Endodermal cell (in vitro differentiated cells): ENCODE data around the gene ZNF644. TPM values are rescaled to one million over a fixed set of nuclear protein-coding genes. Genes with fewer than 3 reads are reported as not detected.
A peak's percentile ranks its signal among the peaks of the same experiment; 100 is the strongest.

Experiments used
- DNase-seq: peaks from one replicate; pipeline ENCODE4 v3.0.0-alpha.2; 2017
- H3K27ac ChIP-seq: 2 replicates; pipeline ENCODE4 v1.5.1; 2013; ENCODE audit warnings: mild to moderate bottlenecking, low read depth, low read length, moderate library complexity
- H3K27me3 ChIP-seq: 2 replicates; pipeline ENCODE4 v1.6.1; 2013; ENCODE audit warnings: mild to moderate bottlenecking, low read length, moderate library complexity; ENCODE audit not compliant: insufficient read depth, control insufficient read depth, poor library complexity, severe bottlenecking
- H3K36me3 ChIP-seq: 2 replicates; pipeline ENCODE4 v1.7.0; 2013; ENCODE audit warnings: mild to moderate bottlenecking, low read length, moderate library complexity; ENCODE audit not compliant: control insufficient read depth, insufficient read depth
- H3K4me1 ChIP-seq: one replicate; pipeline ENCODE4 v1.7.0; 2013; ENCODE audit warnings: low read length; ENCODE audit not compliant: control insufficient read depth, insufficient read depth
- H3K4me3 ChIP-seq: 2 replicates; pipeline ENCODE4 v1.5.1; 2013; ENCODE audit warnings: mild to moderate bottlenecking, low read length, moderate library complexity
- H3K9ac ChIP-seq: 2 replicates; pipeline ENCODE4 v1.6.1; 2013; ENCODE audit warnings: mild to moderate bottlenecking, low read length, moderate library complexity; ENCODE audit not compliant: poor library complexity, severe bottlenecking; ENCODE audit errors: extremely low read depth
- H3K9me3 ChIP-seq: 2 replicates; pipeline ENCODE4 v1.6.1; 2013; ENCODE audit warnings: mild to moderate bottlenecking, low read length, moderate library complexity; ENCODE audit not compliant: control insufficient read depth
- H3K27ac Mint-ChIP-seq: 2 replicates; pipeline ENCODE4 v1.8.0; 2020; ENCODE audit warnings: mixed read lengths
- H3K27me3 Mint-ChIP-seq: 2 replicates; pipeline ENCODE4 v1.8.0; 2021; ENCODE audit warnings: mild to moderate bottlenecking, mixed read lengths; ENCODE audit not compliant: insufficient read depth
- H3K36me3 Mint-ChIP-seq: 2 replicates; pipeline ENCODE4 v1.8.0; 2020; ENCODE audit warnings: low read depth, mixed read lengths
- H3K4me1 Mint-ChIP-seq: 2 replicates; pipeline ENCODE4 v1.8.0; 2020; ENCODE audit warnings: mixed read lengths
- H3K4me3 Mint-ChIP-seq: 2 replicates; pipeline ENCODE4 v1.8.0; 2020; ENCODE audit warnings: mild to moderate bottlenecking, moderate library complexity, mixed read lengths
- H3K9me3 Mint-ChIP-seq: 2 replicates; pipeline ENCODE4 v1.8.0; 2020; ENCODE audit warnings: mild to moderate bottlenecking, mixed read lengths
- WGBS, 2 experiments: methylation state at CpG; one replicate each; pipeline versions ENCODE4 v1.1.5 to v1.1.7; 2013; ENCODE audit warnings: missing lambda C conversion rate in 2 of 2, mixed read lengths in 1 of 2; ENCODE audit not compliant: insufficient coverage in 1 of 2, insufficient read length in 1 of 2; 5-methylcytosine and 5-hydroxymethylcytosine counted together
- total RNA-seq, 2 donors: library from RNA; stranded (reverse); fragmentation: NEBNext Ultra II Directional in 1 of 2; extraction: Animal tissue kit (Norgen Biotek cat#: 25700) in 1 of 2; gene quantifications; 2 replicates in 1 of 2; 3 replicates in 1 of 2; pipeline ENCODE4 v1.2.1, GENCODE V29; 2021
- TF ChIP-seq, protein P1 (sequence below): fragments of 200-600 bp; sonication (generic); conservative IDR thresholded peaks from 2 replicates; pipeline ENCODE4 v1.5.0; 2021; ENCODE audit warnings: antibody characterized with exemption, mild to moderate bottlenecking

ZNF644 gene
- total RNA-seq, 2 donors from 2014 or later: 57.5 to 75.7 TPM

DNA sequence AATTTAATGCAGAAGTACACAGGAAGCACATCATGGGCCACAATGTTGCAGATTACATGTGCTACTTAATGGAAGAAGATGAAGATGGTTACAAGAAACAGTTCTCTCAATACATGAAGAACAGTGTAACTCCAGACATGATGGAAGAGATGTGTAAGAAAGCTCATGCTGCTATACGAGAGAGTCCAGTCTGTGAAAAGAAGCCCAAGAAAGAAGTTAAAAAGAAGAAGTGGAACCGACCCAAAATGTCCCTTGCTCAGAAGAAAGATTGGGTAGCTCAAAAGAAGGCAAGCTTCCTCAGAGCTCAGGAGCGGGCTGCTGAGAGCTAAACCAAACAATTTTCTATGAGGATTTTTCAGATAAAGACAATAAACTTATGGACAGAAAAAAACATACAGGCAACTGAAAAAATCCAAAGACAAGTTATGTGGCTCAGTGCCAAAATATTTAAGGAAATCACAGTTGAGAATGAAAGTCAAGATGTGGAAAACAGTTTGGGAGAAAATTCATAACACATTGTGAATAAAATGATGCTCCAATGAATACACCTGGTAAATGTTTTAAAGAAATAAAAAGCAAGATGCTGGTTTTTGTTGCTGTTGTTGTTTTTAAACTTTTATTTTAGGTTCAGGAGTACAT, 2.8 kb upstream of the ZNF644 start:
- no peaks in the 10 kb centered on the region for H3K27me3 Mint-ChIP-seq
- peaks cover 12% of the 10 kb centered on the region for H3K36me3 Mint-ChIP-seq
- H3K4me1 Mint-ChIP-seq: peaks cover 10% of the 10 kb centered on the region
- 85% methylated on average over 3 of the region's 3 CpGs for WGBS, 2 experiments
- Histone ChIP-seq H3K27ac (no peak overlapping the region), H3K36me3 (peaks cover 5% of the 10 kb centered on the region), H3K27me3 (no peaks in the 10 kb centered on the region), H3K9ac (no peak overlapping the region), H3K4me3 (no peak overlapping the region), H3K4me1 (no peaks in the 10 kb centered on the region), H3K9me3 (peaks cover 3% of the 10 kb centered on the region)
- peaks cover 2% of the 10 kb centered on the region for H3K9me3 Mint-ChIP-seq
- H3K4me3 Mint-ChIP-seq: no peak overlapping the region
- DNase-seq: no peak
- TF ChIP-seq, protein P1, sequence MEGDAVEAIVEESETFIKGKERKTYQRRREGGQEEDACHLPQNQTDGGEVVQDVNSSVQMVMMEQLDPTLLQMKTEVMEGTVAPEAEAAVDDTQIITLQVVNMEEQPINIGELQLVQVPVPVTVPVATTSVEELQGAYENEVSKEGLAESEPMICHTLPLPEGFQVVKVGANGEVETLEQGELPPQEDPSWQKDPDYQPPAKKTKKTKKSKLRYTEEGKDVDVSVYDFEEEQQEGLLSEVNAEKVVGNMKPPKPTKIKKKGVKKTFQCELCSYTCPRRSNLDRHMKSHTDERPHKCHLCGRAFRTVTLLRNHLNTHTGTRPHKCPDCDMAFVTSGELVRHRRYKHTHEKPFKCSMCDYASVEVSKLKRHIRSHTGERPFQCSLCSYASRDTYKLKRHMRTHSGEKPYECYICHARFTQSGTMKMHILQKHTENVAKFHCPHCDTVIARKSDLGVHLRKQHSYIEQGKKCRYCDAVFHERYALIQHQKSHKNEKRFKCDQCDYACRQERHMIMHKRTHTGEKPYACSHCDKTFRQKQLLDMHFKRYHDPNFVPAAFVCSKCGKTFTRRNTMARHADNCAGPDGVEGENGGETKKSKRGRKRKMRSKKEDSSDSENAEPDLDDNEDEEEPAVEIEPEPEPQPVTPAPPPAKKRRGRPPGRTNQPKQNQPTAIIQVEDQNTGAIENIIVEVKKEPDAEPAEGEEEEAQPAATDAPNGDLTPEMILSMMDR: no peak
- no peak overlapping the region for H3K27ac Mint-ChIP-seq

DNA sequence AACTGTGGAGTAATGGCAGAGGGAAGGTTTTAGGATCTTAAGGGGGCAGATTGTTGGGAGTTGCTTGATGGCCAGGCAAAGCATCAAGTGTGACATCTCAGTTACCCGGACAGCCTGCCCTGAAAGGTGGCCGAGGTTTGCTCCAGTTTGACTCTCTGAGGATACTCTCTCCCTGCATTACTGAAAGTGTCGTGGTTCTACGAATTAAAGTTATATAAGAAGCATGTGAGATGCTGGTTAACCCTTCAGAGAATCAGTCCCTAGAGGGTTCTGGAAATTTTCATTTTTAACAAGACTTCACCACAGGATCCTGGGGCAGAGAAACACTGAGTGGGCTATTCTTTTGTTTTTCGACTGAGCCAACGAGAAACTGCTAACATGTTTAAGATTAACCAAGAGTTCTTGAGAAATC, 689 bp upstream of the ZNF644 start:
- H3K27me3 ChIP-seq: no peaks in the 10 kb centered on the region
- no peaks in the 10 kb centered on the region for H3K27me3 Mint-ChIP-seq
- H3K4me3 Mint-ChIP-seq: peak overlapping the region; percentile 92
- H3K36me3 ChIP-seq: peaks cover 24% of the 10 kb centered on the region
- H3K4me1 Mint-ChIP-seq: peaks cover 10% of the 10 kb centered on the region
- no peak for DNase-seq
- TF ChIP-seq, protein P1: no peak
- peak overlapping the region; percentile 100 for H3K27ac Mint-ChIP-seq
- peak overlapping the region; percentile 100 for H3K27ac ChIP-seq
- peak overlapping the region; percentile 81 for H3K4me3 ChIP-seq
- peaks cover 22% of the 10 kb centered on the region for H3K9me3 Mint-ChIP-seq
- WGBS, 2 experiments: 80 to 90% methylated on average over 5 to 6 of the region's 6 CpGs
- no peaks in the 10 kb centered on the region for H3K4me1 ChIP-seq
- H3K36me3 Mint-ChIP-seq: peaks cover 33% of the 10 kb centered on the region
- H3K9me3 ChIP-seq: peaks cover 24% of the 10 kb centered on the region
- peak overlapping the region; percentile 98 for H3K9ac ChIP-seq

DNA sequence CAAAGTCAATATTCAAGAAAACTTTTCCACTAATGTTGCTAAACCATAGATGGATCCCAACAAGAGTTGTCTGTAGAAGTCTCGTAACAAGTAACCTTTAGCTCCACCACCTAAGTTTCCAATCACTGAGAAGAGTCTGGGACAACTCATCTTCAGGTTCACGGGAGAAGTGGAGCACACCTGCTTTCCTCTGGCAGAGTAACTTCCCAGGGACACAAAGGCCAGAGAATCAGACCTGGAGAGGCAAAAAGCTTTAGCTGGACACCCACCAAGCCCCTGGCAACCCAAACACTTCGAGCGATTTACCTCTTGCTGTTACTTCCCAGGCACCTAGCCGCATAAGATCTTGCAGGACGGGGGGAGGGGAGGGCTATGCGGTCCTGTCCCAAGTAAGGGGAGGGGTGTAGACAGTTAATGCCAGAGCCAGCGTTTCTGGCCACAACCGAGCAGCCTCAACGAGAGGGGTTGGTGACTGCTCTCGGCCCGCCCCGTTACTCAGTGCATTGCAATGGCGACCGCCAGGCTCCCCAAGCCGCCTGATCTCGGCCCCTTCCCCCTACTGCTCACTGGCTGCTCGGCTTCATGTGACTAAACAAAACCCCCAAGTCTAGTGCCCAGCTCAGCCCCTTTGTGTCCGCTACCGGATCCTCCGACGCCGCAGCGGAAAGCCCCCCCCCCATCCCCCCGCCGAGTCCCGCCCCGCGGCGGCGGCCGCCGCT, 709 bp downstream of the ZNF644 start:
- Histone ChIP-seq H3K9me3 (peaks cover 25% of the 10 kb centered on the region), H3K27me3 (no peaks in the 10 kb centered on the region), H3K4me1 (no peaks in the 10 kb centered on the region), H3K9ac (peak overlapping the region; percentile 98), H3K4me3 (peak overlapping the region; percentile 100), H3K27ac (peak overlapping the region; percentile 100), H3K36me3 (peaks cover 27% of the 10 kb centered on the region)
- Mint-ChIP-seq H3K4me3 (peak overlapping the region; percentile 92), H3K27ac (peak overlapping the region; percentile 100), H3K4me1 (peaks cover 10% of the 10 kb centered on the region), H3K36me3 (peaks cover 38% of the 10 kb centered on the region), H3K9me3 (peaks cover 22% of the 10 kb centered on the region), H3K27me3 (no peaks in the 10 kb centered on the region)
- DNase-seq: peak; percentile 94
- WGBS, 2 experiments: 0 to 1% methylated on average over 12 to 25 of the region's 33 CpGs
- TF ChIP-seq, protein P1: no peak
